ENCODE data around the gene NEDD4.
A peak's percentile ranks its signal among the peaks of the same experiment; 100 is the strongest.

The NEDD4 gene

GRCh38 chr15:55899537-55899936 is 93.9 kb downstream of the NEDD4 start:
- TF ChIP-seq CTCF (IDR thresholded peaks at IDR 0.05; ENCODE audit: extremely low read depth, insufficient read depth, missing control alignments), result no peak
- DNase-seq (ENCODE audit: low spot score), result no peak
- in situ Hi-C loops (cut with MboI; ENCODE audit: low pct_unique_long_range_greater_than_20kb, low sequenced_read_pairs, unreplicated experiment), result no loop called here

- TF ChIP-seq CTCF (IDR thresholded peaks at IDR 0.05; ENCODE audit: extremely low read depth, insufficient read depth, missing control alignments), result peak; percentile 84
- in situ Hi-C loops (cut with MboI; ENCODE audit: low pct_unique_long_range_greater_than_20kb, low sequenced_read_pairs, unreplicated experiment), result no loop called here
- peak; percentile 23 for DNase-seq (ENCODE audit: low spot score)
Observed at GRCh38 chr15:55897560-55898336, 95.7 kb downstream of the NEDD4 start.

GRCh38 chr15:55894399-55894965 is 98.9 kb downstream of the NEDD4 start:
- DNase-seq (ENCODE audit: low spot score), result peak; percentile 13
- no peak for TF ChIP-seq CTCF (IDR thresholded peaks at IDR 0.05; ENCODE audit: extremely low read depth, insufficient read depth, missing control alignments)
- in situ Hi-C loops (cut with MboI; ENCODE audit: low pct_unique_long_range_greater_than_20kb, low sequenced_read_pairs, unreplicated experiment), result no loop called here

GRCh38 chr15:55893852-55894251 is 99.6 kb downstream of the NEDD4 start:
- TF ChIP-seq CTCF (IDR thresholded peaks at IDR 0.05; ENCODE audit: extremely low read depth, insufficient read depth, missing control alignments), result no peak
- no peak for DNase-seq (ENCODE audit: low spot score)
- in situ Hi-C loops (cut with MboI; ENCODE audit: low pct_unique_long_range_greater_than_20kb, low sequenced_read_pairs, unreplicated experiment), result no loop called here

- in situ Hi-C loops (cut with MboI; ENCODE audit: low pct_unique_long_range_greater_than_20kb, low sequenced_read_pairs, unreplicated experiment), result no loop called here
- DNase-seq (ENCODE audit: low spot score), result no peak
- TF ChIP-seq CTCF (IDR thresholded peaks at IDR 0.05; ENCODE audit: extremely low read depth, insufficient read depth, missing control alignments), result no peak
Observed at GRCh38 chr15:55891196-55891595, 102.2 kb downstream of the NEDD4 start.

- no peak for DNase-seq (ENCODE audit: low spot score)
- in situ Hi-C loops (cut with MboI; ENCODE audit: low pct_unique_long_range_greater_than_20kb, low sequenced_read_pairs, unreplicated experiment), result no loop called here
- no peak for TF ChIP-seq CTCF (IDR thresholded peaks at IDR 0.05; ENCODE audit: extremely low read depth, insufficient read depth, missing control alignments)
Observed at GRCh38 chr15:55884223-55884622, 109.2 kb downstream of the NEDD4 start.
